Activated B cell treated with CpG ODN at 0.5 μM for 24 hours (primary cell): ENCODE measurements around the gene LENEP. TPM values are rescaled to one million over a fixed set of nuclear protein-coding genes. Genes with fewer than 3 reads are reported as not detected.

Experiments used
- ATAC-seq: fragments of 200-7000 bp; cut with Tn5 transposase; one replicate; pipeline ENCODE4 v1.10.0; 2021; ENCODE audit warnings: low read depth, mild to moderate bottlenecking, moderate library complexity
- CTCF ChIA-PET: fragments of 350-600 bp; sonication (Branson Sonifier 250); formaldehyde crosslinking; loops from one replicate; lab custom pipeline; 2021; ENCODE audit warnings: antibody characterized with exemption; lab: Charles Lee
- POLR2A ChIA-PET: fragments of 350-600 bp; sonication (Branson Sonifier 250); formaldehyde crosslinking; loops from one replicate; lab custom pipeline; 2021; ENCODE audit warnings: antibody characterized with exemption; lab: Charles Lee
- DNase-seq: peaks from one replicate; pipeline ENCODE4 v3.0.0; 2022
- H3K27ac Mint-ChIP-seq: one replicate; pipeline ENCODE4 v1.8.0; 2020; ENCODE audit warnings: mixed read lengths
- H3K27me3 Mint-ChIP-seq: one replicate; pipeline ENCODE4 v1.8.0; 2021; ENCODE audit warnings: mixed read lengths
- H3K36me3 Mint-ChIP-seq: one replicate; pipeline ENCODE4 v1.8.0; 2021; ENCODE audit warnings: low read depth, mixed read lengths
- H3K4me1 Mint-ChIP-seq: one replicate; pipeline ENCODE4 v1.8.0; 2021; ENCODE audit warnings: mixed read lengths
- H3K4me3 Mint-ChIP-seq: one replicate; pipeline ENCODE4 v1.8.0; 2020; ENCODE audit warnings: mild to moderate bottlenecking, mixed read lengths
- H3K9me3 Mint-ChIP-seq: one replicate; pipeline ENCODE4 v1.8.0; 2020; ENCODE audit warnings: mixed read lengths
- CTCF ChIP-seq: fragments of 200-600 bp; IDR thresholded peaks from one replicate; pipeline ENCODE4 v1.8.0; 2022; ENCODE audit warnings: antibody characterized with exemption, mild to moderate bottlenecking
- intact Hi-C: fragments of 100-400 bp; cut with micrococcal nuclease; formaldehyde crosslinking; loops from one replicate; pipeline ENCODE4 v1.15.1; 2024
- total RNA-seq: library from RNA; stranded (reverse); gene quantifications from 2 replicates; pipeline ENCODE4 v1.2.3, GENCODE V29; 2022

The LENEP gene
- total RNA-seq, 1 donor from 2014 or later = 1.8 TPM

- TF ChIP-seq CTCF = no peak
- H3K27me3 Mint-ChIP-seq = no peaks in the 10 kb centered on the region
- ChIA-PET POLR2A (interaction anchor here (1.4 to 6.8 kb wide), 2 partner anchors 17 to 63 kb away, joined by 3 to 52 read pairs; partner anchors contain the start of gene PMVK), CTCF (interaction anchor here (1.6 kb wide), 1 partner anchor 46 kb away, joined by 8 read pairs; no protein-coding TSS in a partner anchor)
- peaks cover 23% of the 10 kb centered on the region for H3K36me3 Mint-ChIP-seq
- H3K4me3 Mint-ChIP-seq = no peak overlapping the region
- peaks cover 75% of the 10 kb centered on the region for H3K4me1 Mint-ChIP-seq
- intact Hi-C loops = no loop called here
- no peaks in the 10 kb centered on the region for H3K9me3 Mint-ChIP-seq
- peak overlapping the region; percentile 93 for H3K27ac Mint-ChIP-seq
- no peak for DNase-seq
- no peak for ATAC-seq
Measured at GRCh38 chr1:154953611-154954038, 39.8 kb upstream of the LENEP start.

GRCh38 chr1:154954541-154954940 lies 38.8 kb upstream of the LENEP start:
- DNase-seq (no peak), ATAC-seq (no peak)
- H3K27me3 Mint-ChIP-seq = no peaks in the 10 kb centered on the region
- TF ChIP-seq CTCF = no peak
- ChIA-PET POLR2A (interaction anchor here (0.5 to 6.8 kb wide), 5 partner anchors 12 to 551 kb away, joined by 3 to 52 read pairs (median 6); partner anchors contain the start of gene PMVK), CTCF (interaction anchor here (1.6 to 2.3 kb wide), 3 partner anchors 18 to 96 kb away, joined by 6 to 8 read pairs (median 8); partner anchors contain the start of genes ADAM15 and PMVK)
- H3K4me3 Mint-ChIP-seq = peak overlapping the region; percentile 91
- H3K9me3 Mint-ChIP-seq = no peaks in the 10 kb centered on the region
- peak overlapping the region; percentile 93 for H3K27ac Mint-ChIP-seq
- H3K4me1 Mint-ChIP-seq = peaks cover 75% of the 10 kb centered on the region
- intact Hi-C loops = no loop called here
- peaks cover 23% of the 10 kb centered on the region for H3K36me3 Mint-ChIP-seq

GRCh38 chr1:154955039-154955717 lies 38.2 kb upstream of the LENEP start:
- ChIA-PET CTCF (interaction anchor here (0.9 to 2.3 kb wide), 6 partner anchors 19 to 96 kb away, joined by 3 to 11 read pairs (median 7); partner anchors contain the start of genes ADAM15 and PMVK), POLR2A (interaction anchor here (0.5 to 6.8 kb wide), 16 partner anchors 11 to 570 kb away, joined by 3 to 52 read pairs (median 6); partner anchors contain the start of genes CKS1B, FLAD1, KCNN3 and KRTCAP2)
- TF ChIP-seq CTCF = no peak
- peak overlapping the region; percentile 93 for H3K27ac Mint-ChIP-seq
- H3K9me3 Mint-ChIP-seq = no peaks in the 10 kb centered on the region
- peaks cover 24% of the 10 kb centered on the region for H3K36me3 Mint-ChIP-seq
- intact Hi-C loops = loop anchor here (1.0 to 5.0 kb wide), 3 partner anchors 19 to 398 kb away; partner anchors contain the start of genes CKS1B and UBE2Q1
- ATAC-seq (peak; percentile 63), DNase-seq (no peak)
- peak overlapping the region; percentile 91 for H3K4me3 Mint-ChIP-seq
- peaks cover 79% of the 10 kb centered on the region for H3K4me1 Mint-ChIP-seq
- H3K27me3 Mint-ChIP-seq = no peaks in the 10 kb centered on the region

GRCh38 chr1:154955718-154956543 lies 37.5 kb upstream of the LENEP start, which contains the start of gene PBXIP1:
TSS of gene PBXIP1 (minus strand) at chr1:154956099. CDS start at chr1:154953721, 2,378 bp downstream.
- no peaks in the 10 kb centered on the region for H3K9me3 Mint-ChIP-seq
- peak within 1 kb of the TSS; percentile 91 for H3K4me3 Mint-ChIP-seq
- ATAC-seq = peak; percentile 72
- intact Hi-C loops = loop anchor here (1.0 to 5.0 kb wide), 4 partner anchors 18 to 399 kb away; partner anchors contain the start of genes CKS1B and UBE2Q1
- POLR2A ChIA-PET = interaction anchor here (0.6 to 6.8 kb wide), 15 partner anchors 10 to 570 kb away, joined by 3 to 52 read pairs (median 6); partner anchors contain the start of genes CKS1B, FLAD1, KCNN3 and KRTCAP2
- no peaks in the 10 kb centered on the region for H3K27me3 Mint-ChIP-seq
- peaks cover 20% of the 10 kb centered on the region for H3K36me3 Mint-ChIP-seq
- peaks cover 81% of the 10 kb centered on the region for H3K4me1 Mint-ChIP-seq
- CTCF ChIA-PET = interaction anchor here (0.7 to 2.3 kb wide), 8 partner anchors 20 to 396 kb away, joined by 3 to 11 read pairs (median 6); partner anchors contain the start of genes ADAM15 and PMVK
- TF ChIP-seq CTCF = no peak
- H3K27ac Mint-ChIP-seq = peak within 1 kb of the TSS; percentile 93
- DNase-seq = peak; percentile 52
